ENCODE data around the gene NOG. TPM values are rescaled to one million over a fixed set of nuclear protein-coding genes. Genes with fewer than 3 reads are reported as not detected.

The NOG gene
- total RNA-seq, 2 donors from 2014 or later = 1.5 TPM; not detected in 1

GRCh38 chr17:56598466-56598865 lies 5.0 kb downstream of the NOG start:
- H3K27ac ChIP-seq = no peak overlapping the region
- H3K27me3 ChIP-seq = no peaks in the 10 kb centered on the region
- no peaks in the 10 kb centered on the region for H3K9me3 ChIP-seq
- DNase-seq (ENCODE audit: low spot score) = no peak
- no peak for TF ChIP-seq CTCF (IDR thresholded peaks at IDR 0.05)
- H3K36me3 ChIP-seq = no peaks in the 10 kb centered on the region
- peaks cover 0 to 47% of the 10 kb centered on the region in 2 donors for H3K4me1 ChIP-seq
- no peak overlapping the region for H3K4me3 ChIP-seq

- Histone ChIP-seq H3K9me3 (no peaks in the 10 kb centered on the region), H3K27me3 (no peaks in the 10 kb centered on the region), H3K4me1 (peaks cover 0 to 40% of the 10 kb centered on the region in 2 donors), H3K36me3 (no peaks in the 10 kb centered on the region), H3K27ac (no peak overlapping the region), H3K4me3 (no peak overlapping the region)
- DNase-seq (ENCODE audit: low spot score) = no peak
- no peak for TF ChIP-seq CTCF (IDR thresholded peaks at IDR 0.05)
These were observed 5.6 kb downstream of the NOG start for GRCh38 chr17:56599088-56599487.

GRCh38 chr17:56599566-56599965 lies 6.1 kb downstream of the NOG start:
- H3K27me3 ChIP-seq = no peaks in the 10 kb centered on the region
- H3K4me3 ChIP-seq = no peak overlapping the region
- no peak for DNase-seq (ENCODE audit: low spot score)
- peaks cover 0 to 36% of the 10 kb centered on the region in 2 donors for H3K4me1 ChIP-seq
- TF ChIP-seq CTCF (IDR thresholded peaks at IDR 0.05) = no peak
- H3K27ac ChIP-seq = no peak overlapping the region
- no peaks in the 10 kb centered on the region for H3K9me3 ChIP-seq
- no peaks in the 10 kb centered on the region for H3K36me3 ChIP-seq

- TF ChIP-seq CTCF (IDR thresholded peaks at IDR 0.05) = no peak
- Histone ChIP-seq H3K4me1 (peaks cover 0 to 30% of the 10 kb centered on the region in 2 donors), H3K4me3 (no peak overlapping the region), H3K36me3 (no peaks in the 10 kb centered on the region), H3K27ac (no peak overlapping the region), H3K27me3 (no peaks in the 10 kb centered on the region), H3K9me3 (no peaks in the 10 kb centered on the region)
- DNase-seq (ENCODE audit: low spot score) = no peak
These were observed 6.8 kb downstream of the NOG start for GRCh38 chr17:56600256-56600655.

- no peak for DNase-seq (ENCODE audit: low spot score)
- Histone ChIP-seq H3K27ac (no peak overlapping the region), H3K4me3 (no peak overlapping the region), H3K36me3 (no peaks in the 10 kb centered on the region), H3K9me3 (no peaks in the 10 kb centered on the region), H3K27me3 (no peaks in the 10 kb centered on the region), H3K4me1 (peaks cover 0 to 16% of the 10 kb centered on the region in 2 donors)
- TF ChIP-seq CTCF (IDR thresholded peaks at IDR 0.05) = no peak
These were observed 8.1 kb downstream of the NOG start for GRCh38 chr17:56601591-56601990.

All from right atrium auricular region (tissue), 2 donors.